ENCODE measurements around the gene ABCC3. TPM values are rescaled to one million over a fixed set of nuclear protein-coding genes. Genes with fewer than 3 reads are reported as not detected.

The ABCC3 gene
- total and polyA plus RNA-seq, 5 experiments from 2014 or later = 0.10 TPM; not detected in 4

DNA sequence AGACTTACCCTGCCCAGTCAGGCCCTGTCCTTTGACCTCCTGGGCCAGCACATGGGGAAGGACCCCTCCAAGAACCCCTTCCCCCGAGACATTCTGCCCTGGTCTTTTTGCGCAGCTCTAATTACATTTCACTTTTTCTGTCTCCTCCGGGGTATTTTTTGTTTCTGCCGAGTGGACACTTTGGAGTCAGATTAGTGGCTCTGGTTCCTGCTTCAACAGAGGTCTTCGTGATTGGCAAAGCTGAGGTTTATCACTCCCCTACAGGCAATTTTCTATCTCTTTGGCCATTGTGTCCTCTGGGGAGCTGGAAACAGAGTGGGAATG lies 49.6 kb downstream of the ABCC3 start:
- H3K4me3 Mint-ChIP-seq = no peak overlapping the region
- H3K27ac Mint-ChIP-seq = no peak overlapping the region
- ATAC-seq (no peak), DNase-seq (no peak)
- POLR2A ChIA-PET = no interaction called here
- H3K36me3 Mint-ChIP-seq = no peaks in the 10 kb centered on the region
- peaks cover 2 to 7% (median 5%) of the 10 kb centered on the region in 4 donors for H3K4me1 Mint-ChIP-seq
- H3K9me3 Mint-ChIP-seq = no peaks in the 10 kb centered on the region
- peaks cover 8 to 31% (median 17%) of the 10 kb centered on the region in 5 donors for H3K27me3 Mint-ChIP-seq

DNA sequence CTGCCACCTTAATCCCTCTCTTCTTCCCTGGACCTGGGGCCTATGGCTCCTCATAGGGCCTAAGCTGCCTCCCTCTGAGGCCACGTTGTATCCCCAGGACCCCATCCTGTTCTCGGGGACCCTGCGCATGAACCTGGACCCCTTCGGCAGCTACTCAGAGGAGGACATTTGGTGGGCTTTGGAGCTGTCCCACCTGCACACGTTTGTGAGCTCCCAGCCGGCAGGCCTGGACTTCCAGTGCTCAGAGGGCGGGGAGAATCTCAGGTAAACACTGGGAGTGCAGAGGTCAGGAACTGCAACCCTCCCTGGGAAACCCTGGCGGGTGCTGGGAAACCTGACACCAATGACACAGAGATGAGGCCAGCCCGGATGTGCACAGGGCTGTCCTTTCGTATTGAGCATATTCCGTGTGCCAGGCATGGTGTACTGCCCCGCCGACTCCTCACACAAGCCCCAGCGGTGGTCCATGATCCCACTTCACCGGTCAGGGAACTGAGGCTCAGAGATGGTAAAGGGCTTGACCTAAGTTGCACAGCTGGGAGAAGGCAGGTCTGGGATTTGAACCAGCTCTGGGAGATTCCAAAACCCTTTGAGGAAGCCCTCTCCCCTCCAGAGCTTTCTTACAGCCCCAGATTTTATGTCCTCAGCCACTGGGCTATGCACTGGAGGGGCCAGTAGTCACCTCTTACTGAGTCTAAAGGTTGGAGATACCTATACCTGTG lies 50.1 kb downstream of the ABCC3 start:
- no peak overlapping the region for H3K4me3 Mint-ChIP-seq
- no peaks in the 10 kb centered on the region for H3K9me3 Mint-ChIP-seq
- H3K27ac Mint-ChIP-seq = no peak overlapping the region
- H3K4me1 Mint-ChIP-seq = peaks cover 2 to 7% (median 5%) of the 10 kb centered on the region in 4 donors
- DNase-seq = no peak
- no peaks in the 10 kb centered on the region for H3K36me3 Mint-ChIP-seq
- peaks cover 8 to 26% (median 14%) of the 10 kb centered on the region in 5 donors for H3K27me3 Mint-ChIP-seq
- POLR2A ChIA-PET = no interaction called here
- no peak for ATAC-seq

DNA sequence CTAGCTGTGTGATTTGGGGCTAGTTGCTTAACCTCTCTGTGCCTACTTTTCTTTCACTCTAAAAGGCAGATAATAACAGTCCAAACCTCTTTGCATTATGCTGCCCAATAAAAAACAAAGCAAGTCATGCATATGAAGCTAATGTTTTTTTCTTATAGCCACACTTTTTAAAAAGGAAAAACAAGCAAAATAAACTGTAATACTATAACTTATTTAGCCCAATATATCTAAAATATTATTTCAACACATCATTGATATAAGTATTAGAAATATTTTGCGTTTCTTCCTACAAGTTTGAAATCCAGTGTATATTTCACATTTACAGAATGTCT lies 50.6 kb downstream of the ABCC3 start:
- Mint-ChIP-seq H3K27me3 (peaks cover 6 to 21% (median 10%) of the 10 kb centered on the region in 5 donors), H3K27ac (no peak overlapping the region), H3K36me3 (no peaks in the 10 kb centered on the region), H3K4me3 (no peak overlapping the region), H3K4me1 (peaks cover 2 to 7% (median 4%) of the 10 kb centered on the region in 4 donors), H3K9me3 (no peaks in the 10 kb centered on the region)
- POLR2A ChIA-PET = no interaction called here
- DNase-seq (no peak), ATAC-seq (no peak)

DNA sequence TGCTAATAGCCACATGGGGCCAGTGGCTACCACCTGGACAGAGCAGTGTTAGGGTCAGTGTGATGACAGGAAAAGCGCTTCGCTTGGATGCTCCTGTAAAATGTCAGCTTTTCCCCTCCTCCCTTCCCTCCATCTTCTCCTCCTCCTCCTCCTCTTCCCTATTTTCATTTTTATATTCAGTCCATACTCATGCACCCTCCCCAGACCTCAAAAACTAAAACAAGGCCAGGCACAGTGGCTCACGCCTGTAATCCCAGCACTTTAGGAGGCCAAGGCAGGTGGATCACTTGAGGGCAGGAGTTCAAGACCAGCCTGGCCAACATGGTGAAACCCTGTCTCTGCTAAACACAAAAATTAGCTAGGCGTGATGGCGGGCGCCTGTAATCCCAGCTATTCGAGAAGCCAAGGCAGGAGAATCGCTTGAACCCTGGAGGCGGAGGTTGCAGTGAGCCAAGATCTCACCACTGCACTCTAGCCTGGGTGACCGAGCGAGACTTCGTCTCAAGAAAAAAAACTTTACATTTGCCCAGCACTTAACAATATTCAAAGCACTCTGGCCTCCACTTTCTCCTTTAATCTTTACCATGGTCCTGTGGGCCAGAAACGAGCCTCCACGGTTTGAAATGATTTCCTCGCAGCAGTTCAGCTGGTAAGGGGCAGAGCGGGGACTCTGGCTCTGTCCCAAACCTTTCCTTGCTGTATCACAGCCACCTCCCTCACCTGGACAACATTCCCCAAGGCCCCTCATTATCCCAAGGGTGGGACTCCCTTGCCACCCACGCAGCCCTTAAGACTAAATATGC lies 51.2 kb downstream of the ABCC3 start:
- no peak for ATAC-seq
- H3K27ac Mint-ChIP-seq = peak overlapping the region in 1 of 10 donors; percentile 37
- POLR2A ChIA-PET = interaction anchor here (0.6 kb wide), 1 partner anchor 19 kb away, joined by 5 read pairs; no protein-coding TSS in a partner anchor

DNA sequence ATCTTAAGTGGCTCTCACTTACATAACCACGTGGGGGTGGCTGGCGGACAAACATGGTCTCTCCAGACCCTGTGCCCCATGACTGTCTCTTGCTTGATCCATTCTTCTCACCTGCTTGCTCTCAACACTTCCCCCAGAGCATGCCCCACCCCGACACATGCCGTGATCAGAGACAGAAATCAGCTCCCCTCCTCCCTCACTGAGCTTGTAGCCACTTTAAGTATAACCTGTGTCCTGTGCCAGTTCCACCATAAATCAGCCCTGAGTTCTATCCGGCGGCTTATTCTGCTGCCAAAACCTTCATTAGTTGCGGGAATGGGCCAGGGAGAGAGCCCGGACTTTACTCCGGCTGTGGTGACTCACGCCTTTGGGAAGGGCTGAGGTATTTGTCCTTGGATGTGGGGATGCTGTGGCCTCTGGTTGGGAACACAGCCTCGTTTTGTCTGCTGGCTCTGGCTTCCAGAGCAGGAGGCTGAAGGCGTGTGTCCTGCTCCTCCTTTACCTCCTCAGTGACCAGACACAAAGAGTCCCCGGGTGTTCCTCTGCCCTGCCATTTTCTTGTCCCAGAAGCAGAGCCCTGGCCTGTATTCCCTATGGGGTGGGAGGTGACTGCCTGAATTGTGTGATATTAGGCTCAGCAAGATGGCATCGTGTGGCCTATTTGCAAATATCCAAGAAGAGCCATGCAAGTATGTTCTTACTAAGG lies 52.0 kb downstream of the ABCC3 start:
- Mint-ChIP-seq H3K27me3 (peaks cover 0 to 8% (median 1%) of the 10 kb centered on the region in 5 donors), H3K36me3 (no peaks in the 10 kb centered on the region), H3K4me3 (no peak overlapping the region), H3K27ac (peak overlapping the region in 2 of 10 donors; percentile 14 to 16), H3K4me1 (peaks cover 0 to 4% (median under 1%) of the 10 kb centered on the region in 4 donors), H3K9me3 (no peaks in the 10 kb centered on the region)
- POLR2A ChIA-PET = no interaction called here
- ATAC-seq (no peak), DNase-seq (no peak)

More for the DNA sequence above, 51.2 kb downstream of the ABCC3 start:
- H3K4me3 Mint-ChIP-seq = no peak overlapping the region
- no peaks in the 10 kb centered on the region for H3K36me3 Mint-ChIP-seq
- no peak for DNase-seq
- H3K9me3 Mint-ChIP-seq = no peaks in the 10 kb centered on the region
- H3K27me3 Mint-ChIP-seq = peaks cover 4 to 15% (median 7%) of the 10 kb centered on the region in 5 donors
- peaks cover 2 to 7% (median 4%) of the 10 kb centered on the region in 4 donors for H3K4me1 Mint-ChIP-seq

DNA sequence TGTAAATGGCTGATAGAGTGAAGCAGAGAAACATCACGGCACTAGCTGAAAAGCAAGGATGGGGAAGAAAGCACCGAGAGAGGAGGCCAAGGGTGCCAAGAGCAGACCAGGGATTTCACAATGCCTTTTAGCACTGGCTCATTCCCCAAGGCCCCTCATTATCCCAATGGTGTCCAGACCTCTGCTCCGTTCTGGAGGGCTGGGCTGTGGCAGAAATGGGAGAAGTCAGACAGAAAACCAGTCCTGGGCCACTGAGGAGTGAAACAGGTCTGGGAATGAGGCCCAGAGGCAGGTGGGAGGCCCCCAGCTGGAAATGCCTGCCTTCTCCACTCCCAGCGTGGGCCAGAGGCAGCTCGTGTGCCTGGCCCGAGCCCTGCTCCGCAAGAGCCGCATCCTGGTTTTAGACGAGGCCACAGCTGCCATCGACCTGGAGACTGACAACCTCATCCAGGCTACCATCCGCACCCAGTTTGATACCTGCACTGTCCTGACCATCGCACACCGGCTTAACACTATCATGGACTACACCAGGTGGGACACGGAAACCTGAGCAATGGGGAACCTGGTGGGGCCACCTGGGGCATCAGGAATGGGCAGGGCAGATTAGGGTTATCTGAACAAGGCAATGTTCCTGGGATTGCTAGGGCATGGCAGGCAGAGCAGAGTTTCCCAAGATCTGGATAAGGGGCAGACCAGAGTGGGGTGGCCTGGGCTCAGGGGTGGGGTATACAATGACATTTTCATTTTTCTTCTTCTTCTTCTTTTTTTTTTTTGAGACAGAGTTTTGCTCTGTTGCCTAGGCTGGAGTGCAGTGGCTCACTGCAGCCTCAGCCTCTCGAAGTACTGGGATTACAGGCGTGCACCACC lies 52.8 kb downstream of the ABCC3 start:
- H3K9me3 Mint-ChIP-seq = no peaks in the 10 kb centered on the region
- H3K27me3 Mint-ChIP-seq = peaks cover 0 to 2% (median 0%) of the 10 kb centered on the region in 5 donors
- POLR2A ChIA-PET = no interaction called here
- no peaks in the 10 kb centered on the region for H3K4me1 Mint-ChIP-seq
- no peak overlapping the region for H3K27ac Mint-ChIP-seq
- no peak for DNase-seq
- H3K4me3 Mint-ChIP-seq = no peak overlapping the region
- H3K36me3 Mint-ChIP-seq = peaks cover 0 to 6% (median 0%) of the 10 kb centered on the region in 3 donors
- no peak for ATAC-seq

DNA sequence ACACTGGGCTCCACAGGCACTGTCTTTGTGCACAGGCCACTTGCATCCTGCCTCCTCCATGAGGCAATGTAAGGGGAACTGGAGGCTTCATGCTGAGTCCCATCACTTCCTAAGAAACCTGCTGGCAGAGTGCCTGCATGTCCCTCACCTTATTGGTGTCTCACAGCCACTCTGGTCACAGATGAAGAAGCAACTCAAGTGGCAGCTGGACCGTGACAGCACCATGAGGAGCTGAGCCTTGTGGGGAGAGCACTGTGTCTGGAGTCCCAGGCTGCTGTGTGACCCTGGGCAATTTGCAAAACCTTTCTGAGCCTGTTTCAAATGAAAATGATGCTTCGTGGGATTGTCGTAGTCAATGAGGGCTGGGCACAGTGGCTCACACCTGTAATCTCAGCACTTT lies 53.6 kb downstream of the ABCC3 start:
- peaks cover 0 to 2% (median 0%) of the 10 kb centered on the region in 5 donors for H3K27me3 Mint-ChIP-seq
- no peaks in the 10 kb centered on the region for H3K9me3 Mint-ChIP-seq
- no peak for DNase-seq
- ATAC-seq = no peak
- peak overlapping the region in 1 of 10 donors; percentile 53 for H3K27ac Mint-ChIP-seq
- no peaks in the 10 kb centered on the region for H3K4me1 Mint-ChIP-seq
- no peak overlapping the region for H3K4me3 Mint-ChIP-seq
- peaks cover 0 to 14% (median 0%) of the 10 kb centered on the region in 3 donors for H3K36me3 Mint-ChIP-seq
- POLR2A ChIA-PET = no interaction called here

DNA sequence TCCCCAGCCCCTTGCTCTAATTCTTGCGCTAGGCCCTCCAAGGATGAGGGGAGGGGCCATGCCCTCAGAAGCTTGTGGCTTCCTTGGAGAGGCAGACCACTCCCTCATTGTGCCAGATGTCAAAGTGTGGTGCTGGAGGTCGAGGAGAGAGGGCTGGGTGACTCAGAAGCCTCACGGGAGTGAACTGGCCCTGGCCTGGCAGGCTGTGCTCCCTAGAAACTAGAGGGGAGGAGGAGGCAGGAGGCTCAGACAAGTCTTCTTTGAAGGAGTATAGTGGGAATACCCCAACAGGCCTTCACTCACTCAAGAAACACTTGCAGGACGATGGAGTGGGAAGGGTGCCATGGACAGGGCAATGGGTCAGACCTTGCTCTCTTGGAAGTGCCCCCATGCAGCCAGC lies 54.6 kb downstream of the ABCC3 start:
- H3K27me3 Mint-ChIP-seq = peaks cover 0 to 2% (median 0%) of the 10 kb centered on the region in 5 donors
- POLR2A ChIA-PET = no interaction called here
- no peaks in the 10 kb centered on the region for H3K4me1 Mint-ChIP-seq
- DNase-seq (no peak), ATAC-seq (no peak)
- no peak overlapping the region for H3K27ac Mint-ChIP-seq
- H3K4me3 Mint-ChIP-seq = no peak overlapping the region
- peaks cover 0 to 22% (median under 1%) of the 10 kb centered on the region in 3 donors for H3K36me3 Mint-ChIP-seq
- H3K9me3 Mint-ChIP-seq = no peaks in the 10 kb centered on the region

DNA sequence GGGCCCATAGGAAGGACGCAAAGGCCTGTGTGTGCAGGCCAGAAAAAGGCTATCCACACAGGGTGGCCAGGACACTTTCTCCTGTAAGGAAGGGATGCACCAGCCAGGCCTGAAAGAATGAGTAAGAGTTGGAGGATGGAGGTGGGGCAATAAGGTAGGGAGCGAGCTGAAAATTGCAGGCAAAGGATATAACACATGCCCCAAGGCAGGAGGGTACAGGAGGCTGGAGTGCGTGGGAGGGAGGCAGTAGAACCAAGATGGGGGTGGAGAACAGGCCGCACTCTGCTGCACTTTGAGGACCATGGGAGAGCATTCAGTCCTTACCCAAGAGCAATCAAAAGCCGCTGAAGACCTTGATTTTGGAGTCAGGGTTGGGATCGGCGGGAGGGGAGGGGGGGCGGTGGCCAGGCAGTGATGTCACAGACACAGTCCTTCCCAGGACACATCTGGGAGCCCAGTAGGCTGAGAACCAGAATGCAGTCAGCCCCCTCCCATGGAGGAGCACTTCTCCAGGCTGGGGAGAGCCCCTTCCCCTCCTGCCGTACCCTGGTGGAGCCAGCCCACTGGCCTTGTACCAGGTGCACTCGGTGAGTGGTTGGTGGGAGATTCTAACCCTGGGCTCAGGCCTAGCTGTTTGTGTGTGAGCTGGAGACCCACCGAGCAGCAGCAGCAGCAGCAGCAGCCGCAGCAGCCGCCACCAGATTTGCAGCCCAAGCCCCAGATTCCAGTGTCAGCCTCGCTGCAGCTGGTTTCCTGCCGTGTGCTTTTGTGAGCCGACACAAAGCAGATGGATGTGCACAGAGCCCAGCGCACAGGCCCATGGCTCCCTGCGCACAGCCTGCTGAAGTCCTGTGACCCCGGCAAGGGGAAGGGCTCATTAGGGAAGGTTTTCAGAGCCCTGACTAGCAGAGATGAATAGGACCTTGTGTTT lies 55.5 kb downstream of the ABCC3 start:
- POLR2A ChIA-PET = interaction anchor here (0.5 kb wide), 2 partner anchors 8 to 15 kb away, joined by 4 to 5 read pairs; no protein-coding TSS in a partner anchor
- H3K9me3 Mint-ChIP-seq = no peaks in the 10 kb centered on the region
- ATAC-seq = no peak
- peaks cover 0 to 2% (median 0%) of the 10 kb centered on the region in 5 donors for H3K27me3 Mint-ChIP-seq
- peaks cover 0 to under 1% (median 0%) of the 10 kb centered on the region in 4 donors for H3K4me1 Mint-ChIP-seq
- peak overlapping the region in 1 of 10 donors; percentile 51 for H3K4me3 Mint-ChIP-seq
- peaks cover 0 to 31% (median 4%) of the 10 kb centered on the region in 3 donors for H3K36me3 Mint-ChIP-seq
- DNase-seq = no peak
- peak overlapping the region in 3 of 10 donors; percentile 22 to 76 (median 71) for H3K27ac Mint-ChIP-seq

DNA sequence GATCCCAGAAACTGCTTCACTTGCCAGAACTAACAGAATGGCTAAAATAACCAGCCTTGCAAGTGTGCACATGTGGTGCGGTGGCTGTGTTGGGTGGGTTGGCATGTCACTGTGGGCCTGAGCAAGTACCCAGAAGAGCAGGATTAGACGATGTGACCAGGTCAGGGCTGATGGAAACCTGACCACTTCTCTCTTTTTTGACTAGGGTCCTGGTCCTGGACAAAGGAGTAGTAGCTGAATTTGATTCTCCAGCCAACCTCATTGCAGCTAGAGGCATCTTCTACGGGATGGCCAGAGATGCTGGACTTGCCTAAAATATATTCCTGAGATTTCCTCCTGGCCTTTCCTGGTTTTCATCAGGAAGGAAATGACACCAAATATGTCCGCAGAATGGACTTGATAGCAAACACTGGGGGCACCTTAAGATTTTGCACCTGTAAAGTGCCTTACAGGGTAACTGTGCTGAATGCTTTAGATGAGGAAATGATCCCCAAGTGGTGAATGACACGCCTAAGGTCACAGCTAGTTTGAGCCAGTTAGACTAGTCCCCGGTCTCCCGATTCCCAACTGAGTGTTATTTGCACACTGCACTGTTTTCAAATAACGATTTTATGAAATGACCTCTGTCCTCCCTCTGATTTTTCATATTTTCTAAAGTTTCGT lies 56.3 kb downstream of the ABCC3 start:
- POLR2A ChIA-PET = interaction anchor here (0.5 kb wide), 2 partner anchors 8 to 14 kb away, joined by 4 to 5 read pairs; no protein-coding TSS in a partner anchor
- ATAC-seq = no peak
- peak overlapping the region in 1 of 10 donors; percentile 74 for H3K27ac Mint-ChIP-seq

More for the DNA sequence above, 56.3 kb downstream of the ABCC3 start:
- Mint-ChIP-seq H3K27me3 (peaks cover 0 to 2% (median 0%) of the 10 kb centered on the region in 5 donors), H3K9me3 (no peaks in the 10 kb centered on the region), H3K36me3 (peaks cover 0 to 39% (median 6%) of the 10 kb centered on the region in 3 donors), H3K4me3 (no peak overlapping the region), H3K4me1 (peaks cover 0 to 7% (median 0%) of the 10 kb centered on the region in 4 donors)
- no peak for DNase-seq
